NCI-H1092 treated with DMSO at 0.1 percent for 48 hours (cell line): Measurements from ENCODE around the gene DUS3L.

Experiments
- DNase-seq: peaks from one replicate; lab custom pipeline; 2025; lab: John Stamatoyannopoulos, UW

The DUS3L gene

DNA sequence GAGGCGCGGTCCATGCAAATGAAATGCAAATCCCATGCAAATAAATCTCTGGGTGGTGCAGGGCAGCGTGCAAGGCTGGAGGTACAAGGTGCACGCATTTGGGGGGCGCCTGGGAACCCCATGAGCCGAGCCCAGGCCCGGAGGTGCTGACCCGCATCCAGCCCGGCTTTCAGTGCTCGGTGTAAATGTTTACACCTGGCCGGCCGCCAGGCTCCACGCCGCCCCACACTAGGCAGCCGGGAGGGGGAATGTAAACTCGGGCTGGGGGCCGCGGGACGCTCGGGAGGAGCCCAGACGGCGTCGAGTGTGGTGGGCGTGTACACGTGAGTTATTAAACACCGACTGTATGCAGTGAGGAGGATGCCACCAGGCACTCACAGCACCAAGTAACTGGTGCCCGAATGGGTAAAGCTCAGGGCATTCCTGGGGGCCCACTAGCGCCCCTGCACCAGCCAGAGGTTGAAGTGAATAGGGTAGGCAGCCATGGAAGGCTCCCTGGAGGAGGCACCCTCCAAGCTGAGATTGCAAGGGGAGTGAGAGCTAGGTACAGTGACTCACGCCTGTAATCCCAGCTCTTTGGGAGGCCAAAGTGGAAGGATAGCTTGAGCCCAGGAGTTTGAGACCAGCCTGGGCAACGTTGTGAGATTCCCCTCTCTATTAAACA lies 31.4 kb upstream of the DUS3L start:
- DNase-seq, result no peak

DNA sequence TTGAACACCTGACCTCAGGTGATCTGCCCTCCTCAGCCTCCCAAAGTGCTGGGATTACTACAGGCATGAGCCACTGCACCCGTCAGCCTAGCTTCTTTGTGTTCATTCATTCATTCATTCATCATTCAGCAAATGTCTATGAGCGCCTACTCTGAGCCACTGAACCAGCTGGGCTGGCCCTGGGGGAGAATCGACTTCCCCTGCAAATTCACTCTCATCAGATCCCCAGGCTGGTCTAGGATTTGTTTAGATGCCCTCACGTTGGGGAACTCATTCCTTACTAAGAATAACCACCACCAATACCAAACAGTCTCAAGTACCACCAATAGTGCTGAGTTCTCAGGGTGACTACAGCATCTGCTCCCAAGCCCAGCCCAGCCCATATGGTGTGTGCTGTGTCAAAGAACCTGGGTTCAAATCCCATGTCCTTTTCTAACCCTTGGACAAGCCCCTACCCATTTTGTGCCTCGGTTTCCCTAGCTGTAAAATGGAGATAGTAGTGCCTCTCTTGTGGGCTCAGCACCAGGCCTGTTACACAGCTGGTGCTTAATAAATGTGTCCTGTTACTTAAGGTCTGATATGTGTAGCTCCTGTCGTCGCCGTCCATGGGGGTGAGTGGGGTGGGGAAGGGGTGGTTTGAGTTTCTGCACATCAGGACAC lies 30.7 kb upstream of the DUS3L start:
- DNase-seq, result no peak

DNA sequence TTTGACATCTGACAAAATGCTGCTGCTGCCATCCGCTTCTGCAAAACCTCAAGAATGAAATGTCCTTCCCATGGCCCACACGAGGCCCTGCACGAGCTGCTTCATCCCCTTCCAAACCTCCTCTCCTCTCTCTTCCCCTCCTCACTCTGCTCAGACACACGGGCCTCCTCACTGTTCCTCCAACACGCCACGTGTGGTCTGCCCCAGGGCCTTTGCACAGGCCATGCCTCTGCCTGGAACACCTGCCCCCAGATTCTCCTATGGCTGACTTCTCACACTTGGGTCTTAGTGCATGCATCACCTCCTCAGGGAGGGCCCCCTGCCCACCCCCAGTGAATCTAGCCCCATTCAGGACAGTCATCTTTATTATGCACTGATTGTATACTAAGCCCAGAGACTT lies 29.8 kb upstream of the DUS3L start:
- DNase-seq, result no peak

DNA sequence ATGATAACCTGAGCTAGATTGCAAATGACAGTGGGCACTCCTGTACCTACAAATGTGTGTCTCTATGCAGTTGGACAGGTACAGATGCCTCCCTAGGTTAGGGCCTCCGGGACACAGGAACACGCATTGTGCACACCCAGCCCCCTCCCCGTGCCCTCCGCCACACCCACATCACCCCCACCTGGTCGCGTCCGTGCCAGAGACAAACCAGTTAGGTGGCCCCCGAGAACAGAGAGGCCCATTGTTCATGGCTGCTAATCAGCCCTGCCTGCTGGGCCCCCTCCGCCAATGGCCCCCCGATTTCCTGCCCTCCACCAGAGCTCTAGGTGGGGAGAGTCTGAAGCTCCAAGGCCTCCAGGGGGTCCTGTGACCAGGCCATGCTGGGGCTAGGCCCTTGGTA lies 27.6 kb upstream of the DUS3L start:
- no peak for DNase-seq

DNA sequence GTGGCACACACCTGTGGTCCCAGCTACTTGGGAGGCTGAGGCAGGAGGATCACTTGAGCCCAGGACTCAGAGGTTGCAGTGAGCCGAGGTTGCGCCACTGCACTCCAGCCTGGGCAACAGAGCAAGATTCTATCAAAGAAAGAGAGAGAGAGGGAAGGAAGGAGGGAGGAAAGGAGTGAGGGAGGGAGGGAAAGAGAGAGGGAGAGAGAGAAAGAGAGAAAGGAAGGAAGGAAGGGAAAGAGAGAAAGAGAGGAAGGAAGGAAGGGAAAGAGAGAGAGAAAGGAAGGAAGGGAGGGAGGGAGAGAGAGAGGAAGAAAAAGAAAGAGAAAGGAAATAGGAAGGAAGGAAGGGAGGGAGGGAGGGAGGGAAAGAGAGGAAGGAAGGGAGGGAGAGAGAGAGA lies 26.3 kb upstream of the DUS3L start:
- no peak for DNase-seq

DNA sequence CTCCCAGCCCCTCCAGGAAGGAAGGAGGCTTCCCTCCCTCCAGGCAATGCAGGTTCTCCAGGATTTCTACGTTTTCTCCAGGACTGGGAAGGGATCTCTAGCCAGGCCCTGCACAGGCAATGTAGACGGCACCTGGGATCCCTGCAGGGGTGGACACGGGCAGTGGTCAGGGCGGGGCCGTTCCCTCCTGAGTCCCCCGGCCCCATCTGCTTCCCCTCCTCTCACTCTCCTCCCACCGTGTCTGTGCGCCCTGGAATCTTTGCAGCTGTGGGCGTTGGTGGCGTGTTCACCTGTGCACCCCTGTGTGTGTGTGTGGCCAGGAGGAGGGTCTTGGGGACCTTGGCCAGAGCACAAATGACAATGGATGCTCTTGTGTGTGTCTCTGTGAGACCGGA lies 23.9 kb upstream of the DUS3L start:
- no peak for DNase-seq

DNA sequence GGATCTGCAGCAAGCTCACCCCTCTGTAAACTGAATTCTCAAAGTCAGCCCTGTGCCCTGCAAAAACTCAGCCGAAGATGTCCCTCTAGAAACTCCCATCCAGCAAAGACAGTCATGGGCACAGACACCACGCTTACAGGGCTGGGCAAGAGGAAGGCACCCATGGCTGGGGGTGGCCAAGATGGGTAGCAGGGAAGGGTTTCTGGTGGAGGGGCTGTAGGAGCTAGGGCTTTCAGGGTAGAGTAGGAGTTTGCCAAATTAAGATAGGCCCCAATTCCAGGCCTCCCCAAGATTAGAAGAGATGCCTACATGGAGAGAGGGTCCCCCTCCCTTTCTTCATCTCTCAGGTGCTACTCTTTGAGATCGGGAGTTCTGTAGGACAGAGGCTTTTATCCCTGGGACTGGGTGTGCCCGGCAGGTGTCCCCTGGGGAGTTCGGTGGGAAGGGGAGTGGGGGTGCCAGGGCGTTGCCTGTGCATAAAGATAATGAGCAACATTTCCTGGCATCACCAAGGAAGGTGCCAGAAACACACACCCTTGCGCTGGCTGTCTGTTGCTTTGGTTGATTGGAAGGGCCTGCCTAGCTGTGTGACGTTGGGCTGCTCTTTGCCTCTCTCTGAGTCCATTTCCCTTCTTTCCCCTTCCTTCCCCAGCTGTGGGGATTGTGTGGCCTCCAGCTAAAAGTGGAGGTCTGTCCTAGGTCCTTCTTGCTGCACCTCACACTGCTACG lies 23.3 kb upstream of the DUS3L start:
- DNase-seq, result no peak

DNA sequence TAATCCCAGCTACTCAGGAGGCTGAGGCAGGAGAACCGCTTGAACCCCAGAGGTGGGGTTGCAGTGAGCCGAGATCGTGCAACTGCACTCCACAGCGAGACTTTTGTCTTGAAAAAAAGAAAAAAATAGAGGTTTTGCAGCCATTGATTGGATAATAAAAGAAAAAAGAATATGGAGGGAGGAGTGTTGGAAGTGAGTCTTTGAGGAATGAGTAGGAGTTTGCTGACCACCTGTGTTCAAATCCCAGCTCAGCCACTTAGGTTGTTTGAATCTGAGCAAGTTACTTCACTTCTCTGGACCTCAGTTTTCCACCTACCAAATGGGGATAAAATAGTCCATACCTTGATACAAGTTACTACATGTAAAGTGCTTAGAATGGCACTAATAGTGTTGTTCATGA lies 20.2 kb upstream of the DUS3L start:
- DNase-seq, result no peak

DNA sequence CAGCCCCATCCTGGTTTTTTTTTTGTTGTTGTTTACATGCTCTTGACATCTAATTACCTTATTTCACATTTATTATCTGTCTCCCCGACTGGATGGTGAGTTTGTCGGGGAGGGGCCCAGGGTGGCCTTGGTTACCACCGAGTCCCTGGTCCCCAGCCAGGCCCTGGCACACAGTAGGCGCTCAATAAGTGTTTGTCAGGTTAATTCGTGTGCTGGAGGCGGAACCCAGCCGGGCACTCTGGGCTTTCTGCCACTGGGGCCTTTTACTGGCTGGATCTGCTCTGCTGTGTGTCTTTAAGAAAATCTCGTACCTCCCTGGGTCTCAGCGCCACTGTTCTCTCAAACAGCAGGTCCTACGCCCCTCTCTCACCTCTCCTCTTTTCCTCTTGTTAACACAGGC lies 18.5 kb upstream of the DUS3L start:
- DNase-seq, result no peak

DNA sequence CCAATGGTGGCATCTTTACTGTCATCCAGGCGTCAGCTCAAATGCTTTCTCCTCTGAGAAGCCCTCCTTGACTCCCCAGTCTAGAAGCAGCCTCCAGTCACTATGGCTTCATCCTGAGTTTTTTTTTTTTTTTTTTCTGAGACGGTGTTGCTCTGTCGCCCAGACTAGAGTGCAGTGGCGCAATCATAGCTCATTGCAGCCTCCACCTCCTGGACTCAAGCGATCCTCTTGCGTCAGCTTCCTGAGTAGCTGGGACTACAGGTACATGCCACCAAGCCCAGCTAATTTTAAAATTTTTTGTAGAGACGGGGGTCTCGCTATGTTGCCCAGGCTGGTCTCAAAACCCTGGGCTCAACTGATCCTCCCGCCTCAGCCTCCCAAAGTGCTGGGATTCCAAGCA lies 18.1 kb upstream of the DUS3L start:
- DNase-seq, result no peak

DNA sequence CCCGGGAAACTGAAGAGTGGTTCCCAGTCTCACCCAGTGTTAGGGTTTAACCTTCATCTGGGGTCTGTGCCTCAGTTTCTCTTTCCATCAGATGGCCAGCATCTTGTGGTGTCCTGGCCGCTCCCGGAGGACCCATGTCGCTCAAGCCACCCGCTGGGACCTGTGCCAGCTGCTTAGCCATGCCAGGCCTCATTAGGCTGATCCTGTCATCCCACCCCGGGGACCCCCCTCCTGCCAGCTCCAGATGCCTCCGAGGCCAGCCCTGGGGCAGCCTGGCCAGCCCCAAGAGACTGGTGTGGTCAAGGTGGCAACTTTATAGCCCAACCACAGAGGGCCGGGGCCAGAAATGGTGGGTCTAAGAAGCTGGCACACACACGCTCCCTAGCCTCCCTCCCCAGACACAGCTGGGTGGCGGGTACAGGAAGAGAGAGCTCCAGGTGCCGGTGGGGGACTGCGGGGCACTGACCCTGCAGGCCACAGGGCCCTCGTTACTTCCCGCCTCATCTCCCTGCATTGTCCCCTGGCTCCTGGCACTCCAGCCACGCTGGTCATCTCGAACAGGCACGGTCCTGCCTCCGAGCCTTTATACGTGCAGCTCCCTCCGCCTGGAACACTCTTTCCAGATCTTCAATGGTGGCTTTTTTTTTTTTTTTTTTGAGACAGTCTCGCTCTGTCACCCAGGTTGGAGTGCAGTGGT lies 17.3 kb upstream of the DUS3L start:
- DNase-seq, result no peak

DNA sequence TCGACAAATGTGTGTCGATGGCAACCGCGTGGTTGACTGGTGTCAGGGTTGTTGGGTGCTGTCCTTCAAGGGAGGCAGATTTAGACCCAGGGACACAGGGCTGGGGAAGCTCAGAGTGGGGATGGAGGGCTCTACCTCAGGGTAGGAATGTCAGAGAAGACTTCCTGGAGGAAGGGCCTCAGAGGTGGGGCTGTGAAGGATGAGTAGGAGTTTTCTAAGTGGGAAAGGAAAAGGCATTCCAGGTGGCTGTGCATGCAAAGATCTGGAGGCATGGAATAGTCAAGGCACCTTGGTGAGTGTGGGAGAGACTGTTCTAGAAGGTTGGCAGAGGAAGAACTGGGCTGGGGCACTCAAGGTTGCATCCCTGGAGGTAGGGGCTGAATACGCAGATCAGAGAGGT lies 15.9 kb upstream of the DUS3L start:
- no peak for DNase-seq

DNA sequence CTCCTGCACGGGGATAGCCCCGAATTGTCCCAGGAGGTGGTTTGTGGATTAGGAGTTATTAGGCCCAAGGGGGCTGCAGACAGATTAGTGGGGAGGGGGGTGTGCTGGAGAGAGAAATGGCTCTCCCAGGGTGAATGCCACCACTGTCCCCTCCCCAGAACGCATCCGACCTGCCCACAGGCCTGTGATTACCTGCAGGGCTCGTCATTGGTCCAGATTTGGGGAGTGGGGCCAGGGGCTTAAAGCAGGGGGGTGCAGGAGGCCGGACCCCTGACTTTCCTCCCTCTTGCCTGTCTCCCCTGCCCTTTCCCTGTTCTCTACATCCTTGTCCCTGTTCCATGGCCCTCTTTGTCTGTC lies 15.1 kb upstream of the DUS3L start:
- no peak for DNase-seq

DNA sequence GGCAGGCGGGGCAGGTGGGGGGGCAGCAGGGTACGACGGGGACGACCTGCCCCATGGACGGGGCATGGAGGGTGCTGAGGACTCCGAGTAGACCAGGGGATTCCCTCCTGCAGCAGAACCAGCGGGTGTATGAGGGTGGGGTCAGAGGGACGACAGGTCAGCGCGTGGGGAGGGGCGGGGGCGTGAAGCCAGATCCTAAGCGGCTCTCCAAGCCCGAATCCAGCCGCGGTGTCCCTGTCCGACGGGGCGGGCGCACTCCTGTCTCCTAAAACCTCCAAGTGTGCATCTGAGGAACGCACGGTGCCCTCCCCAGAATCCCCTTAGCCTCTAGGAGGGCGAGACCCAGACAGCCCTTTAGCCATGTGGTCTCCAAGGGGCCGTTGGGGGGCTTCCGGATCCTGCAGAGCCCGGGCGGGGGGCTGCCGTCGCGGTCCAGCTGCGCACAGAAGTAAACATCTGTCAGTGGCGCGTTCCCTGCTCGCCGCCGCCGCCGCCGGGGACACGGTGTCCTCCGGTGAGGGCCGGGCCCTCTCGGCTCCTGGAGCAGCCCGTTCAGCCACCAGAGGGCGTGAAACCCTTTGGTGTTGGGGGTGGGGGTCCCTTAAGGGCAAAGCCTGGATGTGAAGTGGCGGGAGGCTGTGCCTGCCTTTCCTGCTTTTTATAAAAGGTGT lies 14.6 kb upstream of the DUS3L start:
- peak; percentile 62 for DNase-seq

DNA sequence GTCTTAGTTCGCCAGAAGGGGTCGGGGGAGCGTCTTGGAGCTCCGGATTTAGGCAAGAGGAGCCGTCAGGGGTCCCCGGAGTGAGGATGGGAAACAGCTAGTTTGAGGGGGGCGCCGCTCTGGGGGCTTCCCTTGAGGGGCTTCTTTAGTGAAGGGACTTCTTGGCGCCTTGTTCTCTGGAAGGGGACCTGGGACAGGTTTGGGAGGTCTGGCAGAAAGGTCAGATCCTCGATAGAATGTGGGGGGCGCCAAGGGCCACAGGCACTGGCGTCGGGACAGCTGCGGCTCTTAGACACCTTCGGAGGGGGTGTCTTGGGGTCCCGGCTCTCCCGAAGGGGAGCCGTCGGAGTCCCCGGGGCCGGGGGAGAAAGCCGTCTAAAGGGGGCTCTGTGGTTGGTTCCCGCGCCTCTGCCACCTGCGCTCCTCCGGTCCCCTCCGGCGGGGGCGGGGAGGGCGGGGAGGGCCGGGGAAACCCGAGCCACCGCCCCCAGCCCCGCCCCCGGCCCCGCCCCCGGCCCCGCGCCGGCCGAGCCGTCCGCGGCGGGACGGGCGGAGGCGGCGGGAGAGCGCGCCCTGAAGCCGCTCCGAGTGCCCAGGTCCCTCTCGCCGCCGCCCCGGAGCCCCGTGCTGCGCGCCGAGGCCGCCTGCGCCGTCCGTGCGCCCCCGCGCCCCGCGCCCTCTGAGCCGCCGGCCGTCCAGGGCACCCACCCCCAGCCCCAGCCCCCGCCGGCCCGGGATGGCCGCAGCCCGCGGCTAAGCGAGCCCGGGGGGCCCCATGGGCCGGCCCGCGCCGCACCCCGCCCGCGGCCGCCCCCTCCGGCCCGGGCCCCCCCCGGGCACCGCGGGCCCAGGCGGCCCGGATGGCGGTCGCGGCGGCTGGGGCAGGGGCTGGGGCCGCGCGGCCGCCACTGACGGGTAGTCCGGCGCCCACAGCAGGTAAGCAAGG lies 13.8 kb upstream of the DUS3L start, which contains the start of gene NRTN:
Gene NRTN, plus strand, starts transcription at position 552 of the 946 bp plus-strand sequence. CDS start 19,099 bp downstream, outside the sequence.
- DNase-seq, result no peak

DNA sequence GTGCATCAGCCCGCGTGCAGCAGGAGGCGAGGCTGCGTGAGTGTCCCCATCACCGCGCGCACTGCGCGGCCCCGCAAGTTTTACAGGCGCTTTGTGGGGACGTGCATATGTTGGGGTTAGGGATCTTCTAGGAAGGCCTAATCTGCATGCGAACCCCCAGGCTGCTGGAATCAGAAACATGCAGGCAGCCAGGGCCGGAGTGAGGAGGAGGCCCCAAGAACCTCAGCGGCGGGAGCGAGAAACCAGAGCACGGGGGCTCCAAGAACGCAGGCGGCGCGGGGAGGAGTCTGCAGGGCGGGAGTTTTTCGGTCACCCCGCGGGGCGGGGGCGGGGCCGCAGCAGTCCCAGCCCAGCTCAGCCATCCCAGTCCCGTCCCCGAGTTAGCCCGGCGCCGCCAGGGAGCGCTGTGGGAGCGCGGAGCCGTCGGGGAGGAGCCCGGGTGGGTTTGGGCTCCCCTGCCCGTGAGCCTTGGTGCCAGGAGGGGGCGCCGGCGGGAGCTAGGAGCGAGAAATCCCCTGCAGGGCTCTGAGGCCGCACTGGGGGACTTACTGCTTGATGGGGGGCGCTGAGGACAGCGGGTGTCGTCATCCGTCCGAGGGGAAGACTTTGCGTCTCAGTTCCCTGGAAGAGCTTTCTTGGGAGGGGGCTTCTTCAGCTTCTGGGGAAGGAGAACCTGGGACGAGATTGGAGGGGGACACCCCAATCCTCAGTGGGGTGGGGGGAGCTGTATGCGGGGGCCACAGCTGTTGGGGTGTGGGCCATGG lies 13.0 kb upstream of the DUS3L start:
- DNase-seq, result peak; percentile 82

DNA sequence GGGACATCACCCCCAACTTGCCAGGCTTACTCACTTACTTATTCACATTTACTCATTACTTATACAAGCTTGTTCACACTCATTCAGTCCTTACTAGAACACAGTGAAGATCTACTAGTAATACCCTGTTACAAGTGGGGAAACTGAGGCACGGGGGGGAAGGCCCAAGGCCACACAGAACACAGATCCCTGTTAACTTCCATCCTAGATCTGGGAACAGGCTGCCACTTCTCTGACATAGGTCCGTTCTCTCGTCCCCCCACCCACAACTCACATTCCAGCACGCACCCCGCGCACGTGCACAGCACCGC lies 12.4 kb upstream of the DUS3L start:
- no peak for DNase-seq

DNA sequence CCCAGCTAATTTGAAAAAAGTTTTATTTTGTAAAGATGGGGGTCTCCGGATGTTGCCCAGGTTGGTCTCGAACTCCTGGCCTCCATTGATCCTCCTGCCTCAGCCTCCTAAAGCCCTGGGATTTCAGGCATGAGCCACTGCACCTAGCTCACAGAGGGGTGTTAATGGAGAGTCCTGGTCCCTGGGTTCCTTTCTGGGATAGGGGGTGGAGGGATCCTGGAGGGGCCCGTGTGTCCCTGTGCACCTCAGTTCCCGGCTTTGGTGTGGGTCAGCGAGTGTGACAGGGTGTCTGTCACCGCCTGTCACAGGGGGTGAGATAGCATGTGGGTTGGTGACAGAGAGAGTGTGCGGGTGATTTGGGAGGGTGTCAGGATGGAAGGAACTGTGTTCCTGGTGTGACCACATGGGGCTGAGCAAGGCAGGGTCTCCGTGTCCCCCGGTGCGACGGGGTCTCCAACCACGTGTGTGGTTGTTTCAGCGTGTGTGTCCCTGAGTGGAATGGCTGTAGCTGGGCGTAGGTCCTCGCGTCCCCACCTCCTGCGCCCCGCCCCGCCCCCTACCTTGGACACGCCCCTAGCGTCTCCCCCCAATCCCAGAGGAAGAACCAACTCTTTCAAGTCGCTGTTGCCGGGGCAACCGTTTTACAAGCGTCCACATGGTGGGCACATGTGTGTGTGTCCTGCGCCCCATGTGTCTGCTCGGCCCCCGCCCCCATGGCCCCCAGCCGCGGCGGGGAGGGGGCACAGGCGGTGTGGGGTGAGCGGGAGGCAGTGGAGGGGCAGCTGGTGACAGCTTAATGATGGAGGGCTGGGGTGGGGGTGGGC lies 11.0 kb upstream of the DUS3L start:
- no peak for DNase-seq
